Osteoblast (primary cell): ENCODE measurements around the gene DNAJC10. TPM values are rescaled to one million over a fixed set of nuclear protein-coding genes. Genes with fewer than 3 reads are reported as not detected.
A peak's percentile ranks its signal among the peaks of the same experiment; 100 is the strongest.

Experiments used
- DNase-seq: peaks from one replicate; pipeline ENCODE4 v3.0.0; 2011; ENCODE audit warnings: low spot score, mixed read lengths; ENCODE audit not compliant: insufficient read length; ENCODE audit errors: missing footprints
- H2AFZ ChIP-seq: 2 replicates; pipeline ENCODE4 v1.6.0; 2011; ENCODE audit warnings: mild to moderate bottlenecking, low read length
- H3K27ac ChIP-seq: 2 replicates; pipeline ENCODE4 v1.5.1; 2011; ENCODE audit warnings: mild to moderate bottlenecking, low read depth, low read length, moderate library complexity
- H3K27me3 ChIP-seq: 2 replicates; pipeline ENCODE4 v1.6.0; 2012; ENCODE audit warnings: mild to moderate bottlenecking, control low read depth, inconsistent platforms, low read length, moderate library complexity; ENCODE audit not compliant: insufficient read depth
- H3K36me3 ChIP-seq: 2 replicates; pipeline ENCODE4 v1.5.1; 2011; ENCODE audit warnings: mild to moderate bottlenecking, low read length, control low read depth, moderate library complexity; ENCODE audit not compliant: insufficient read depth
- H3K4me1 ChIP-seq: 2 replicates; pipeline ENCODE4 v1.5.1; 2011; ENCODE audit warnings: mild to moderate bottlenecking, low read length, control low read depth, moderate library complexity; ENCODE audit not compliant: insufficient read depth
- H3K4me2 ChIP-seq: 2 replicates; pipeline ENCODE4 v1.6.0; 2011; ENCODE audit warnings: mild to moderate bottlenecking, low read length; ENCODE audit not compliant: insufficient read depth
- H3K4me3 ChIP-seq: fragments of 200-600 bp; sonication (generic); 3 replicates; pipeline ENCODE4 v1.5.1; 2012; ENCODE audit warnings: mild to moderate bottlenecking, low read length, inconsistent platforms; ENCODE audit not compliant: insufficient read depth
- H3K79me2 ChIP-seq: 2 replicates; pipeline ENCODE4 v1.6.0; 2012; ENCODE audit warnings: mild to moderate bottlenecking, low read length, control low read depth, inconsistent platforms; ENCODE audit not compliant: insufficient read depth
- H3K9me3 ChIP-seq: 2 replicates; pipeline ENCODE4 v1.5.1; 2011; ENCODE audit warnings: low read depth, low read length, control low read depth
- H4K20me1 ChIP-seq: 2 replicates; pipeline ENCODE4 v1.6.0; 2012; ENCODE audit warnings: mild to moderate bottlenecking, low read length, control low read depth; ENCODE audit not compliant: insufficient read depth
- CTCF ChIP-seq: IDR thresholded peaks from 2 replicates; pipeline ENCODE4 v1.5.1; 2011; ENCODE audit warnings: mild to moderate bottlenecking, low read depth, low read length, moderate library complexity; ENCODE audit errors: extremely low read depth
- total RNA-seq: library from RNA; depleted of rRNA; stranded (reverse); fragments of >200 nt; gene quantifications from 2 replicates; pipeline ENCODE4 v1.2.3, GENCODE V29; 2012

The DNAJC10 gene, protein sequence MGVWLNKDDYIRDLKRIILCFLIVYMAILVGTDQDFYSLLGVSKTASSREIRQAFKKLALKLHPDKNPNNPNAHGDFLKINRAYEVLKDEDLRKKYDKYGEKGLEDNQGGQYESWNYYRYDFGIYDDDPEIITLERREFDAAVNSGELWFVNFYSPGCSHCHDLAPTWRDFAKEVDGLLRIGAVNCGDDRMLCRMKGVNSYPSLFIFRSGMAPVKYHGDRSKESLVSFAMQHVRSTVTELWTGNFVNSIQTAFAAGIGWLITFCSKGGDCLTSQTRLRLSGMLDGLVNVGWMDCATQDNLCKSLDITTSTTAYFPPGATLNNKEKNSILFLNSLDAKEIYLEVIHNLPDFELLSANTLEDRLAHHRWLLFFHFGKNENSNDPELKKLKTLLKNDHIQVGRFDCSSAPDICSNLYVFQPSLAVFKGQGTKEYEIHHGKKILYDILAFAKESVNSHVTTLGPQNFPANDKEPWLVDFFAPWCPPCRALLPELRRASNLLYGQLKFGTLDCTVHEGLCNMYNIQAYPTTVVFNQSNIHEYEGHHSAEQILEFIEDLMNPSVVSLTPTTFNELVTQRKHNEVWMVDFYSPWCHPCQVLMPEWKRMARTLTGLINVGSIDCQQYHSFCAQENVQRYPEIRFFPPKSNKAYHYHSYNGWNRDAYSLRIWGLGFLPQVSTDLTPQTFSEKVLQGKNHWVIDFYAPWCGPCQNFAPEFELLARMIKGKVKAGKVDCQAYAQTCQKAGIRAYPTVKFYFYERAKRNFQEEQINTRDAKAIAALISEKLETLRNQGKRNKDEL
- total RNA-seq: 112 and 118 TPM in 2 replicates

GRCh38 chr2:182715892-182716649, at the start of gene DNAJC10:
TSS of gene DNAJC10 (plus strand) at chr2:182716257. CDS start at chr2:182718087, 1,830 bp downstream.
- Histone ChIP-seq H3K79me2 (peaks cover 20% of the 10 kb centered on the region), H3K9me3 (no peaks in the 10 kb centered on the region), H3K27me3 (no peaks in the 10 kb centered on the region), H3K4me2 (peak within 1 kb of the TSS; percentile 90), H3K4me1 (peaks cover 14% of the 10 kb centered on the region), H3K36me3 (peaks cover 20% of the 10 kb centered on the region), H3K4me3 (peak within 1 kb of the TSS; percentile 96), H2AFZ (peak within 1 kb of the TSS; percentile 83), H3K27ac (peak within 1 kb of the TSS; percentile 72), H4K20me1 (no peaks in the 10 kb centered on the region)
- peak; percentile 96 for DNase-seq
- TF ChIP-seq CTCF: no peak

- H3K36me3 ChIP-seq: no peaks in the 10 kb centered on the region
- no peaks in the 10 kb centered on the region for H3K79me2 ChIP-seq
- H2AFZ ChIP-seq: no peak overlapping the region
- no peaks in the 10 kb centered on the region for H4K20me1 ChIP-seq
- DNase-seq: peak; percentile 38
- peak; percentile 71 for TF ChIP-seq CTCF
- no peaks in the 10 kb centered on the region for H3K9me3 ChIP-seq
- H3K4me3 ChIP-seq: no peak overlapping the region
- H3K4me1 ChIP-seq: no peaks in the 10 kb centered on the region
- no peaks in the 10 kb centered on the region for H3K27me3 ChIP-seq
- no peak overlapping the region for H3K27ac ChIP-seq
- no peak overlapping the region for H3K4me2 ChIP-seq
These were observed 49.3 kb upstream of the DNAJC10 start for GRCh38 chr2:182666674-182667314.

DNA sequence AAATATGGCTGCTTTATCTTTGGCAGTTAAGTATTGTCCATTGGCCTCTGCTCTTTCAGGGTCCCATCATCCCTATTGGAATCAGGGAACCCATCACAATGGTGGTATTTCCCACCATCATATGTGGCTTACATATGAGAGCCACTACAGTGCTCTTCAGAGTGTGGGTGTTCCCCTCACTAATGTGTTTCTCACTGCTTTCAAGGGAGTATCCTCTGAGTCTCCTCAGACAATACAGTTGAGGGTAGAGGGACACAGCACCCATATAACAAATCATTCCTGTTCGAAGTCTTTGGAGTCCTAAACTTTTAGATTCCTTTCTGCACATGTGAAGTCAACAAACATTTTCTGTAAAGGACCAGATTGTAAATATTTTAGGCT, 48.8 kb upstream of the DNAJC10 start:
- H3K36me3 ChIP-seq: no peaks in the 10 kb centered on the region
- H2AFZ ChIP-seq: peak overlapping the region; percentile 11
- H3K27me3 ChIP-seq: no peaks in the 10 kb centered on the region
- no peaks in the 10 kb centered on the region for H3K79me2 ChIP-seq
- TF ChIP-seq CTCF: no peak
- H3K4me3 ChIP-seq: no peak overlapping the region
- H3K4me2 ChIP-seq: no peak overlapping the region
- H3K9me3 ChIP-seq: no peaks in the 10 kb centered on the region
- no peak overlapping the region for H3K27ac ChIP-seq
- H4K20me1 ChIP-seq: no peaks in the 10 kb centered on the region
- DNase-seq: no peak
- H3K4me1 ChIP-seq: no peaks in the 10 kb centered on the region
